Activated T-cell treated with anti-CD3 and anti-CD28 coated beads for 4 hours (primary cell): ENCODE measurements around the gene SPON1.
"Not testable (repeated sequence)": the region's sequence is repeated elsewhere in the genome, so short reads cannot be mapped to it uniquely, and the experiment has no call there.

Experiments used
- DNase-seq: peaks from one replicate; pipeline ENCODE4 v3.0.0-alpha.2; 2020

Gene SPON1

DNA sequence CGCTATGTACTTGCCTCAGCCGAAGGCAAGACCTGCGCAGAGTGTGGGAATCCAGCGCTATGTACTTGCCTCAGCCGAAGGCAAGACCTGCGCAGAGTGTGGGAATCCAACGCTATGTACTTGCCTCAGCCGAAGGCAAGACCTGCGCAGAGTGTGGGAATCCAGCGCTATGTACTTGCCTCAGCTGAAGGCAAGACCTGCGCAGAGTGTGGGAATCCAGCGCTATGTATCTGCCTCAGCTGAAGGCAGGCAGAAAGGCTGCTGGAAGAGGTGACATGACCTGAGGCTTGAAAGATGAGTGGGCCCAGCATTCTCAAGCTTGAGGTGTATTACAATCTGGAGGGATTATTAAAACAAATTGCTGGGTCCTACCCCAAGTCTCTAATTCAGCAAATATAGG, 290.0 kb downstream of the SPON1 start:
- DNase-seq = not testable (repeated sequence)

DNA sequence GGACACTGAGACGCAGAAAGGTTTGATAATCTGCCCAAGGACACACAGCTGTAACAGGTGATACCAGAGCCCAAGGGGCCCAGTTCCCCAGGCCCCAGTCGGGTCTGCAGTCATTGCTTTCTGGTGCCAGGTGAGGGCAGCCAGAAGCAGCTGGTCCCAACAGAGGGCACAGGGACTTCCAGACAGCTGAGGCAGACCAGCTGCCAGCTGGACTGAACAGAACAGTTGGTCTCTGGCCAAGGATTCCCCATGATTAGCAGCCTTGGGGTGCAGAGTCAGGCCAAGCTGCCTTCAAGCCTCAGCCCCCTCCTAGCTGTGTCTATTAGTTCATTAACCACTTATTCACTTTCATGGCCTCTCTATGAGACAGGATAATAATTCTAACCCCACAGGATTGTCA, 290.9 kb downstream of the SPON1 start:
- no peak for DNase-seq

DNA sequence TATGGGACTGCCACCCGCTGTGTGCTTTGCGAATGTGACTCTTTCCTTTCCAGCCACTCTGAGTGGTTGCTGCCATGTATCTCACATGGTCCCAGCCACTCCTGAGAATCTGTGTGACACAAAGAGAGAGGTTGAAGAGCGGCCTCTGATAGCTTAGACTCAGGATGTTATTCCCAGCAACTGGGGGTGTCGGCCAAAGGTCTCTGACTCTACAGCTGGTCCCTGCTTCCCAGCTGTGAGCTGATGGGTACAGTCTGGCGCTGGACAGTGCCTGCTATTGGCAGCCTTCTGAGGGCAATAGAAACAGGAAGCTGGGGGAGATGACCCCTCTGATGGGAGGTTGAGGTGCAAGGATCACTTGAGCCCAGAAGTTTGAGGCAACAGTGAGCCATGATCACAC, 291.3 kb downstream of the SPON1 start:
- no peak for DNase-seq

DNA sequence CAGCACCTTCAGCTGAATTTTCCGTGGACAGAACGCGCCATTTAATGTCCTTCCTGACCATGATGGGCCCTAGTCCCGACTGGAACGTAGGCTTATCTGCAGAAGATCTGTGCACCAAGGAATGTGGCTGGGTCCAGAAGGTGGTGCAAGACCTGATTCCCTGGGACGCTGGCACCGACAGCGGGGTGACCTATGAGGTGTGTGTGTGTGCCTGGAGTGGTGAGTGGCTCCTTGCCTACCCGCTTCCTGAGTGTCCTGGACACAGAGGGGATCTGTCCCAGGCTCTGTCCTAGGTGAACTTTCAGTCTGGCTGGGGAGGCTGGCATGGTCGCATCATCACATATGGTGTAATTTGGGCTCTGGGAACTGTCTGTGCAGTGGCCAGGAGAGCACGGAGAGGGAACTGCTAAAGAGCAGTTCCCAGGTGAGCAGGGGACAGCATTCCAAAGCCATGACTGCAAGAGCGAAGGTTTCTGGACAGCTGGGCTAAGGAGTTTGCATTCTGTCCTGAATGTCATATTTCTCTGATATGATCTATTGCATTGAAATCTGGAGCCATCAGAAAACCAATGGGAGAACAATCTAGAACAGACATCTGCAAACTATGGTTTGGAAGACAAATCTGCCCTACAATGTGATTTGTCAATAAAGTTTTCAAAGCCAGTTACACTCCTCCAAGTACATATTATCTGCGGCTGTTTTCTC, 292.2 kb downstream of the SPON1 start:
- no peak for DNase-seq

DNA sequence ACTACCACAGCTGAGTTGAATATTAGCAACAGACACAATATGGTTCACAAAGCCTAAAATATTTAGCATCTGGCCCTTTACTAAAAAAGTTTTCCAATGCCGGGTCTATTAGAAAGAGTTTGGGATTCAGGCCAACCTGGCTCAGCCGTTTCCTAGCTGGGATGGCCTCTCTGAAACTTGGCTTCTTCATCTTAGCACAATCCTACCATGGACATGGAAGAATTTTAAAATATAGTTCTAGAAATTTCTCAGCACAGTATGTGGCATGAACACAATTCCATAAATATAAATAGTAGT, 292.7 kb downstream of the SPON1 start:
- no peak for DNase-seq

DNA sequence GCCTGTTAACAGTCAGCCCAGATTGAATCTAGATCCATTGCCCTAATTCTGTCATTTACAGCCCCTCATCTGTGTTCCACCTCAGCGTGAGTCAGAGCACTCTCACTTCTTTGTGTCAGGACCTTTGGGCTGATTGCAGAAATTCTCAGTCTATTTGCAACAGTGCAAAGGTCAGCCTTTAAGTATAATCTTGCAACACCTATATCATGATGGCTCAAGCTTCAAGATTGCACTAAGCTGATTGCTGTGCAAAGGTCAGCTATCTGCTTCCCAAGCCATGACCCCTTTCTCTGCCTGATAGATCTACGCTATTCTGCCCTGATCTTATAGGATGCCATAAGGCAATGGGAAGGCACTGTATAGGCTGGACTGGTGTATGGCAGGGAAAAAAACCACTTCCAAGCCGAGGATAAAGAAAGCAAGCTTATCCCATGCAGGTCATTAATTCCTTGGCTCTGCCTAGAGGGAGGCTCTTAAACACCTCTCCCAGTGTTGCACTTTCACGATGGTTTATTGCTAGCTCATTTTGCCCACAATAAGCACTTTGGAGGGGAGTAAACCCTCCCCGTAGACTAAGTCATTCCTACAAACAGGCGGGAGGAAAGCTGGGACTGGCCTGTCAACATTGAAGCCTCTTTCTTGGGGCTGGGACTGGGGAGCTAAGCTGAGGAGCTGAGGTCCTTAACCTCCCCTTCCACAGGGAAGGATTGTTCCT, 295.9 kb downstream of the SPON1 start:
- DNase-seq = no peak

DNA sequence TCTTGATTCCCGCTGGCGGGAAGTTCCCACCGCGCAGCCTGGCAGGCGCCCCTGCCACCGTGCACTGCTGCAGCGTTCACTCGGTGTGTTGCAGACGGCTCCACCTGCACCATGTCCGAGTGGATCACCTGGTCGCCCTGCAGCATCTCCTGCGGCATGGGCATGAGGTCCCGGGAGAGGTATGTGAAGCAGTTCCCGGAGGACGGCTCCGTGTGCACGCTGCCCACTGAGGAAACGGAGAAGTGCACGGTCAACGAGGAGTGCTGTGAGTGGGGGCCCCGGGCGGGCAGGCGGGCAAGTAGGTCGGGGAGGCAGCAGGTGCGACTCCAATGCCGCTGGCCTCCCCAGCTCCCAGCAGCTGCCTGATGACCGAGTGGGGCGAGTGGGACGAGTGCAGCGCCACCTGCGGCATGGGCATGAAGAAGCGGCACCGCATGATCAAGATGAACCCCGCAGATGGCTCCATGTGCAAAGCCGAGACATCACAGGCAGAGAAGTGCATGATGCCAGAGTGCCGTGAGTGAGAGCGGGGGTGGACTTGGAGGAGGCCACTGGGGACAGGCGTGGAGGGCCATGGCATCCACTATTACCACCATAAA, 296.8 kb downstream of the SPON1 start:
- no peak for DNase-seq

DNA sequence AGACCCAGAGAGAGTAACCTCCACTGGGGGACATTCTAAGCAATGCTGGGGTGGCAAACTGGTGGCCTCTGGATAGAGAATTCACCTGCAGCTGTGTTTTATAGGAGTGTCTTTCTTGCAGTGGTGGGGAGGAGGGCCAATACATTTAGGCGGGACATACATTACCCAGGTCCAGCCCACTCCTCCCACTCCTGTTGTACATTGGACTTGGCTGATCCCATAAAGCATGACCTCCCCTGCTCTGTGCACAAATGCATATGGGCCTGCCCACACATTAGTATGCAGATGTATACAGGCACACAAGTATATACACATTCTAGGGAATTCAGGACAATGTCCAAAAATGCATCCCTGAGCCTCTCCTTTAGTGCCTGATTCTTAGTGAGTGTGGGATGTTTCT, 297.4 kb downstream of the SPON1 start:
- no peak for DNase-seq

DNA sequence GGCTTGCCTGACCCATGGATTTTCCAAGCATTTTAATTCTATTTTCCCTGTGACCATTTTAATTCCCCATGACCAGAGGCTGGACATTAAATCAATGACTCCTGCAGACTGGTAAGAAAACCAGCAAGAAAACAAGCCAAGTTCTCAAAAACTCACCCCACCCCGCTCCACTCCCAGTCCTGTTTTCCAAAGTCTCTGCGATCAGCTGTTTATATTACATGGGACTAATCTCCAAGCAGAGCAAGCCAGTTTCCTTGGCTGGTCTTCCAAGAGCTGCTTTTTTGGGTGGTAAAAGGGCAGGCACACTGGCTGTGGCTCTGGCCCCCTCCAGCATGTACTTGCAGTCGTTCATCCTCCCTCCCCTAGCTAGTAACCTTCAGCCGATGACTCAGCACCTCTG, 298.5 kb downstream of the SPON1 start:
- no peak for DNase-seq

DNA sequence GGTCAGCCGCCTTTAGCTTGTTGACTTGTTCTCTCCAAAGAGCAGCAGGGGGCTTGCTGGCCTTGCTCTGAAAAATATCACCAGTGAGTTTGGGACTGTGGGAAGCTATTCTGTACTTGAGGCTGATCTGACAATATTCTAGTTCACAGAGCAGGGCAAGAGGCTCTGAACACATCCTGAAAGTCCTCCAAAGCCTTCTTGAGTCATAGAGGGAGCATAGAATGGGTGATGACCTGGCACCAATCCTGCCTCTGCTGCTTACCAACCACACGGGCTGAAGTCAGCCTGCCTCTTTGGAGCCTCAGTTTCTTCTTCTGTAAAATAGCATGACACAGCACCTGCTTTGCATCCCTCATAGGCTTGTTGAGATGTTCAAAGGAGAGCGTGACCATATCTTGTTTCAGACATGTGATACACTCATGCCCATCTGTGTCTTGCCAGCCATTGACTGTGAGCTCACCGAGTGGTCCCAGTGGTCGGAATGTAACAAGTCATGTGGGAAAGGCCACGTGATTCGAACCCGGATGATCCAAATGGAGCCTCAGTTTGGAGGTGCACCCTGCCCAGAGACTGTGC, 299.8 kb downstream of the SPON1 start:
- DNase-seq = no peak

DNA sequence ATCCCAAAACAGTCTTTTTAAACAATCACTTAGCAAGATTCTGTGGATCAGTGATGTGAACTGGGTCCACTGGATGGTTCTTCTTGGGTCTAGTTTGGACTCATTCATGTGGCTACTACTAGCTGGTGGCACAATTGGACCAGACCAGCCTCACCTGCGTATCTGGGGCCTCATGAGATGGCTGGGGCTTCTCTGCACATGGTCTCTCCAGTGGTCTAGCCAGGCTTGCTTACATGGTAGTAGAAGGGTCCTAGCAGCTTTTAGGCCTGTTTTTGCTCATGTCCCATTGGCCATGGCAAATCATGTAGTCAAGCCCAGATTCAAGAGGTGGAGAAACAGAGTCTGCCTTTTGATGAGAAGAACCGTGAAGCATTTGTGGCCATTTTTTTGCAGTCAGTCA, 302.4 kb downstream of the SPON1 start:
- DNase-seq = no peak

DNA sequence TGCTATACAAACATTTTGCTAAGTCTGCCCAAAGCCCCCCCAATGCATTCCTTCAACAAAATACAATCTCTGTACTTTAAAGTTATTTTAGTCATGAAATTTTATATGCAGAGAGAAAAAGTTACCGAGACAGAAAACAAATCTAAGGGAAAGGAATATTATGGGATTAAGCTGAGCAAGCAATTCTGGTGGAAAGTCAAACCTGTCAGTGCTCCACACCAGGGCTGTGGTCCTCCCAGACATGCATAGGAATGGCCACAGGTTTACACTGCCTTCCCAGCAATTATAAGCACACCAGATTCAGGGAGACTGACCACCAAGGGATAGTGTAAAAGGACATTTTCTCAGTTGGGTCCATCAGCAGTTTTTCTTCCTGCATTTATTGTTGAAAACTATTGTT, 304.1 kb downstream of the SPON1 start:
- DNase-seq = no peak

DNA sequence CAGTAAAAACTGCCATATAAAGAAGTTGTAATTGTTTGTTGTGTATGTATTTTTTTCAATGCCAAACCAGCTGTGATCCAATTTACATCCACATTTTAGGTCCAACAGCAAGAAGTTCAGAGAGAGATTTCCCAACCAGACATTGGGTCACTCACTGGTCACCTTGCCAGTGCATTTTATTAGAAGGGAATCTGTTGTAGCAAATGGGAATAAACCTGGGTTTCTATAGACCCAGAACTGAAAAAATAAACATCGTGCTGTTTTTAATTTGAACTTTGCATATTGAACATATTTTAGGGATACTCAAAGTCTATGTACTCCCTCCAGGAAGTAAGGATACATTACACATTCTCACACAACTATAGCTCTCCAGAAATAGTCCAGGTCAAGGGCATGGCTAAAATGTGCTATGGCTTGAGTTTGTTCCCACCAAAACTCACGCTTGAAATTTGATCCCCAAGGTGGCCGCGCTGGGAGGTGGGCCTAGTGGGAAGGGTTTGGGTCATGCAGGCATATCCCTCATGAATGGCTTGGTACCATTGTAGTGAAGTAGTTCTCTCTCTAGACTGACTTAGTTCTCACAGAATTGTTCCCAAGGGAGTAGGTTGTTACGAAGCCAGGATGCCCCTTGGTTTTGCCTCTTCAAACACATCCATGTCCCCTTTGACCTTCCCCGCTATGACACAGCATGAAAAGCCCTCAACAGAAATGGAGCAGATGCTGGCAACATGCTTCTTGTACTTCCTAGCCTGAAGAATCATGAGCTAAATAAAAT, 305.5 kb downstream of the SPON1 start:
- no peak for DNase-seq

DNA sequence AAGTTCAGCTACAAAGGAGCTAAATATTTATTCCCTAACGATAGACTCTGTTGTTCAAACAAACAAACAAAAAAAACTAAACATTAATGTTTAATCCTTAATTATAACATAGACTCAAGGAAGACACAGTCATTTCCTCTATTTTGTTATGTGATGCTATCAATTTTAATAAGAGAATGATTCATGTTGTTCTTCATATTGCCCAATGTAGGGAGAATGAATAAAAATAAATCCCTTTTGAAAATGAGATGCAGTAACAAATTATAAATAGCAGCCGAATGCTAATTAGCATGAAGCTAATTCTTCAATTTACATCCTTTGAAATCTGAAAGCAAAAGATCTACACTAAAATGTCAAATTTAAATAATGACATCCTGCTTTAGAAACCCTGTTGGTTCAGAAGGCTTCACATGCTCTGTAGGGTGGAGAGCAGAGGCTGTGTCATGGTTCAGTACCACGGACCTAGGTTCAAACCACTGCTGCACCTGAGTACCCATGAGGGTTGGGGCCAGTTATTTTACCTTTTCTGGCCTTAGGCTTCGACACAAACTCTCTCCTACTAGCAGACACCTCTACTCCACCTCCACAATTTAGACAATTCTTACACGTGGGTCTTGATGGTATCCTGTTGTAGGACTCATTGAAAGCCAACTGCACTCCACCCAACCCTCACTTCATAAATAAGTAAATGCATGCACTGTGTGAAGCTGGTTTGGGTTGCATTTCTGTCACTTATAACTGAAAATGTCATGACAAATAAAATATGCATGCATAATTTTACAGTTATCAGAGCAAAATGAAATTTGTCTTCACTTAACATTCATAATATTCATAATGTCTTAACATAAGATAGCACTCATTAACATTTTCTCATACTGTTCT, 307.4 kb downstream of the SPON1 start:
- no peak for DNase-seq

DNA sequence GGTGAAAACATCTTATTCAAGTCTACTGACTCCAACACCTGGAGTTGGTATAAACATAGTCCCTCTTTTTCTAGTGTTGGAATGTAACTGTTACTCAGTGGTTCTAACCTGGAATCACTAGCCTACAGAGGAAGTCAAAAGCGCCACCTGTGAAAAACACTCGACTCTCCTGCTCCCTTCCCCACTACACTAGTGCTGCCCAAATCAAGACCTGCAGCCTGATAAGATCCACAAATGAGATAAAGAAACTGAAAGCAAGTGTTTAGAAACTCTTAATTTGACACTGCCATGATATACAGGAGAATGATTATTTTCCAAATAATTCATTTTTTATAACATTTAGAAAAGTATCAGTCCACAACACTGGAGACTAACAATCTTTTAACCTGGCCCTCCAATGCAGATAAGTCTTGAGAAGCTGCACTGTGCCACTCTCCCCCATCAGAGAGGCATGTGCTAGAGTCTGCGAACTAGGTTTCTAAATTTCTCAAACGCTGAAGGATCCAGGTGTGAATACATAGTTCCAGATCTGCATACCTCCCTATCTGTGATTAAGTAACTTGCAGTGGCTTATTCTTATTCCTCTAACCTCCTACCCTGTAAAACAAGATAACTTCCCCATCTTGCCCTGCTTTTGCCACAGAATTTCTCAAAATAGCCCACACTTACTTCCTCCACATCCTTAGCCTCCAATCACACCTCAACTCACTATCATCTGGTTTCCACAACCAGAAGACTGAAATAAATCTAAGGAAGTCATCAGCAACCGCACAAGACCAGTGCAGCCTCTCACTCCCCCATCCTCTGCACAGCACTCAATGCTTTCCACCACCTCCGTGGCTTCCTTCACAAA, 308.4 kb downstream of the SPON1 start:
- DNase-seq = no peak

DNA sequence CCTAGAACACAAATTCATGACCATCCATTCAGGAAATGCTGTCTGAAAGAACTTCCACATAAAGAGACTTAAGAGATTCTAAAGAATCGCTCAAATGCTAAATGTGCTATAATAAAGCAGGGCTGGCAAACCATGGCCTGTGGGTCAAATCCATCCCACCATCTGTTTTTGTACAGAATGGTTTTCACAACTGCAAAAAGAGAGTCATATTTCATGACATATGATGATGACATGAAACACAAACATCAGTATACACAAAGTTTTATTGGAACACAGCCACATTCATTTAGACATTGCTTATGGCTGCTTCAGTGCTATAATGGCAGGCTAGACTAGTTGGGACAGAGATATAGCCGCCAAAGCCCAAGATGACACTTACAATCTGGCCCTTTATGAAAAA, 311.4 kb downstream of the SPON1 start:
- no peak for DNase-seq

DNA sequence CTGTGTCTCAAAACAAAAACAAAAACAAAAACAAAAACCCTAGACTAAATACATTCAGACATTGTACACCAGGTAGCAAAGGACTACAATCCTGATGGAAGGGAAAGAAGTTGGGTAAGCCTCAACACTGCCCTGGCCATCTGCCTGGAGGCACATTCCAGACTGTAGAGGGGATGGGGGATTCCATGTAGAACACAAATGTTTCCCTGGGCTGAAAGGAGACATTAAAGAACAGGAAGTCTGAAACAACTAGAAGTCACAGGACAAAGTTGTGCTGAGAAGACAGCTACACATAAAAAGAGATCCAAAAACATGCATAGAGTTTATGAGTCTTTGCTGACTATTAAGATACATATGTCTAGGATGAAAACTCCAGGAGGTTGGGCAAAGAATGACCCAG, 312.6 kb downstream of the SPON1 start:
- DNase-seq = no peak

DNA sequence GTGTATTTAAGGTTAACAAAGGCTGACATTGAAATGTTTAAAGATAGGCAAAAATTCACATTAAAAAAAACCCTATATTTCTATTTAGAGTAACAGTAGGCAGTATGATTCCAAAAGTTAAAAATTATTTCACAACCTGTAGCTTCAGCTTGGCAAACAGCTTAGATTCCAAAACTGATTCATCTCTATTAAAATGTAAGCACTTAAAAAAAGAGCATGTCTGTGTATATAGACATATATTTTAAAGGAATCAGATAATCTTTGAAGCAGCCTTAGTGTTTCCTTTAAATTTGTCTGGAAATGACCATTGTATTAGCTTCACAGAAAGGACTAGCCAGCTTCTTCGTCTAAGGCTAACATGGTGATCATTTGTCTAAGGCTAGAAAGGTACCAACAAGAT, 316.3 kb downstream of the SPON1 start:
- DNase-seq = not testable (repeated sequence)

DNA sequence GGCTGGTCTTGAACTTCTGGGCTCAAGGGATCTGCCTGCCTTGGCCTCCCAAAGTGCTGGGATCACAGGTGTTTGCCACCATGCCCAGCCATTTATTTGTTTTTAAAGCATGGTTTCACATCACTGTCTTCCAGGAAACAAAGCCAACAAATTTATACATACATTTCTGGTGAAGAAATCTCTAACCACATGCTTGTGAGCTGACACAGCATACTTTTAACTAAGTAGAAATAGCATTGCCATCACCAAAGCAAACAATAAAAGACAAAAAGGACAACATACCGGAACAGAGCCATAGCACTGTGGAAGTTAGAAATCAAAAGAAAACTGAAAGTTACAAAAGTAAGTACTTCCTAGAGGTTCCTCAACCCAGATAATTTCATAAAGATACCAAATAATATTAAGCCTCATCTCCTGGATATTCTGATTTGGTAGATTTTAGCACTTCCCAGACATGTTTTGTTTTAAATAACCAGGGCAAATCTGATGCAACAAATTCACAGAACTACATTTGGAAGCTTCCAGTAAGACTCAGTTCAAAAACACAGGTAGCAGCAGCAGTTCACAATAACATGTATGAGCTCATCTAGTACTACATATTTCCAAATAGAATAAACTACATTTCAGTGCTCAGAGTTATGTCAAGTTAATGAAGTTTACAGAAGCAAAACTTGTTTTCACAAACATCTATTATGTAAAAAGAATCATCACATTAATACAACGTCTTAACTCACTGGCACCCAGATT, 325.8 kb downstream of the SPON1 start:
- DNase-seq = no peak

DNA sequence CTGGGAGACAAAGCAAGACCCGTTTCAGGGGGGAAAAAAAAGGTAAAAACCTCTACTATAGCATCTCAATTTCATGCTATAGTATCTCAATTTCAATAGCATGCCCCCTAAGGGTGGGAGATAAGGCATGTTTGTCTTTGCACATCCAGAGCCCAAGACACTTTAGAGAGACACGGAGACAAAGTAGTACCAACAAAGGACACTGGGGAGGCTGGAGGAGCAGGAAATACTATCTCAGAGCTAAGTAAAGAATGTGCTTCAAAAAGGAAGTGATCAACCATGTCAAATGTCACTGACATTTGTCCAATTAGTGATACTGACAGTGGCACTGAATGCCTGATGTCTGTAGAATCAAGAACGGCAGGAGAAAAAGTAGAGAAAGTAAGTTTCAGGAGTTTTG, 327.9 kb downstream of the SPON1 start:
- DNase-seq = no peak

DNA sequence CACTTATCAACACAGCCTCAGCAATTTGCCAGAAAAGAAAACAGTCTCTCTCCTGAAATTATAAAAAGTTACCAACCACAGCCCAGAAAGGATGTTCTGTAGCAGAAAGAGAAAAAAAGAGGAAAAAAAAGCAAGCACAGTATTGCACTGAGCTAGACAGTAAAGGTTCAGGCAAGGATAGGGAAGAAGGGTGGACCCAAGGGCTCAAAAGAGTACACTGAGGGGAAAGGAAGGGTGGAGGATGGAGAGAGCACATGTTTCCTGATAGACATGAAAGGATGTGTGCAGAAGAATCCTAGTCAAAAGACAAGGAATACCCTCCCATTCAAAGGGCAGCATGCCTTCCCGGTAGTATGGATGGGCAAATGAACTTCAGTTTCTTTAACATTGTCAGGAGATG, 337.4 kb downstream of the SPON1 start:
- DNase-seq = no peak
